ENCODE measurements around the gene AUTS2. TPM values are rescaled to one million over a fixed set of nuclear protein-coding genes. Genes with fewer than 3 reads are reported as not detected.

Gene AUTS2
- total RNA-seq, 5 donors from 2014 or later (not counting 1 experiment from before 2014, with no cell fraction given): 10.6 to 66.2 (median 37.6) TPM

- H3K27ac Mint-ChIP-seq: no peak overlapping the region
- WGBS (ENCODE audit: insufficient coverage): 57% methylated on average over 3 of the region's 8 CpGs
- CTCF ChIA-PET: no interaction called here
- H3K27me3 ChIP-seq (replicated peaks in 1 of 2; ENCODE audit: control insufficient read depth in 2 of 2, extremely low read depth in 1 of 2, insufficient read depth in 2 of 2, low read length in 1 of 2): no peaks in the 10 kb centered on the region
- no peaks in the 10 kb centered on the region for H3K27me3 Mint-ChIP-seq
- no peaks in the 10 kb centered on the region for H3K9me3 ChIP-seq
- peaks cover 0 to 8% (median 4%) of the 10 kb centered on the region in 3 donors for H3K9me3 Mint-ChIP-seq
- H3K36me3 ChIP-seq (ENCODE audit: control insufficient read depth in 2 of 2, extremely low read depth in 1 of 2, insufficient read depth in 1 of 2, low read length in 1 of 2): no peaks in the 10 kb centered on the region
- no peak overlapping the region for H3K27ac ChIP-seq (ENCODE audit: low read length)
- H3K4me3 ChIP-seq (ENCODE audit: control insufficient read depth in 1 of 2, extremely low read depth in 1 of 2, low read length in 1 of 2): no peak overlapping the region
- H3K4me1 ChIP-seq (ENCODE audit: control insufficient read depth in 1 of 2, extremely low read depth in 1 of 2, insufficient read depth in 2 of 2, low read length in 2 of 2): peaks cover 2 to 7% of the 10 kb centered on the region in 2 experiments
- H3K36me3 Mint-ChIP-seq: no peaks in the 10 kb centered on the region
- H3K4me3 Mint-ChIP-seq: no peak overlapping the region
- no peak for DNase-seq
- H3K4me1 Mint-ChIP-seq: peaks cover 9 to 17% (median 16%) of the 10 kb centered on the region in 3 donors
- POLR2A ChIA-PET: no interaction called here
- ATAC-seq (replicated peaks in 1 of 4): peak in 2 of 4 experiments; percentile 11 to 65
Observed at GRCh38 chr7:70354409-70355169, 756.3 kb downstream of the AUTS2 start.

GRCh38 chr7:70355198-70356020 lies 757.1 kb downstream of the AUTS2 start:
- H3K27me3 Mint-ChIP-seq: no peaks in the 10 kb centered on the region
- CTCF ChIA-PET: no interaction called here
- H3K27ac Mint-ChIP-seq: no peak overlapping the region
- H3K36me3 Mint-ChIP-seq: no peaks in the 10 kb centered on the region
- ATAC-seq (replicated peaks in 1 of 4): no peak
- H3K27me3 ChIP-seq (replicated peaks in 1 of 2; ENCODE audit: control insufficient read depth in 2 of 2, extremely low read depth in 1 of 2, insufficient read depth in 2 of 2, low read length in 1 of 2): no peaks in the 10 kb centered on the region
- H3K36me3 ChIP-seq (ENCODE audit: control insufficient read depth in 2 of 2, extremely low read depth in 1 of 2, insufficient read depth in 1 of 2, low read length in 1 of 2): no peaks in the 10 kb centered on the region
- no peak overlapping the region for H3K4me3 ChIP-seq (ENCODE audit: control insufficient read depth in 1 of 2, extremely low read depth in 1 of 2, low read length in 1 of 2)
- peaks cover 9 to 17% (median 16%) of the 10 kb centered on the region in 3 donors for H3K4me1 Mint-ChIP-seq
- no peak for DNase-seq
- peaks cover 2 to 7% of the 10 kb centered on the region in 2 experiments for H3K4me1 ChIP-seq (ENCODE audit: control insufficient read depth in 1 of 2, extremely low read depth in 1 of 2, insufficient read depth in 2 of 2, low read length in 2 of 2)
- no peaks in the 10 kb centered on the region for H3K9me3 ChIP-seq
- H3K4me3 Mint-ChIP-seq: no peak overlapping the region
- no peak overlapping the region for H3K27ac ChIP-seq (ENCODE audit: low read length)
- H3K9me3 Mint-ChIP-seq: peaks cover 0 to 8% (median 4%) of the 10 kb centered on the region in 3 donors
- 85% methylated on average over 5 of the region's 10 CpGs for WGBS (ENCODE audit: insufficient coverage)
- POLR2A ChIA-PET: no interaction called here

- WGBS (ENCODE audit: insufficient coverage): no CpG with 5 or more reads among the region's 1 CpG
- Histone ChIP-seq H3K36me3 (ENCODE audit: control insufficient read depth in 2 of 2, extremely low read depth in 1 of 2, insufficient read depth in 1 of 2, low read length in 1 of 2) (no peaks in the 10 kb centered on the region), H3K9me3 (no peaks in the 10 kb centered on the region), H3K4me1 (ENCODE audit: control insufficient read depth in 1 of 2, extremely low read depth in 1 of 2, insufficient read depth in 2 of 2, low read length in 2 of 2) (peaks cover 2 to 7% of the 10 kb centered on the region in 2 experiments), H3K27me3 (replicated peaks in 1 of 2; ENCODE audit: control insufficient read depth in 2 of 2, extremely low read depth in 1 of 2, insufficient read depth in 2 of 2, low read length in 1 of 2) (no peaks in the 10 kb centered on the region), H3K27ac (ENCODE audit: low read length) (no peak overlapping the region), H3K4me3 (ENCODE audit: control insufficient read depth in 1 of 2, extremely low read depth in 1 of 2, low read length in 1 of 2) (no peak overlapping the region)
- Mint-ChIP-seq H3K27me3 (no peaks in the 10 kb centered on the region), H3K9me3 (peaks cover 0 to 4% (median 0%) of the 10 kb centered on the region in 3 donors), H3K4me3 (no peak overlapping the region), H3K27ac (no peak overlapping the region), H3K36me3 (no peaks in the 10 kb centered on the region), H3K4me1 (peaks cover 9 to 18% (median 16%) of the 10 kb centered on the region in 3 donors)
- DNase-seq (no peak), ATAC-seq (replicated peaks in 1 of 4) (no peak)
- ChIA-PET CTCF (no interaction called here), POLR2A (no interaction called here)
Observed at GRCh38 chr7:70356085-70356786, 758.0 kb downstream of the AUTS2 start.

GRCh38 chr7:70356787-70357328 lies 758.6 kb downstream of the AUTS2 start:
- no peaks in the 10 kb centered on the region for H3K36me3 Mint-ChIP-seq
- 89% methylated on average over 3 of the region's 5 CpGs for WGBS (ENCODE audit: insufficient coverage)
- ATAC-seq (replicated peaks in 1 of 4): no peak
- H3K36me3 ChIP-seq (ENCODE audit: control insufficient read depth in 2 of 2, extremely low read depth in 1 of 2, insufficient read depth in 1 of 2, low read length in 1 of 2): no peaks in the 10 kb centered on the region
- peaks cover 0 to 4% (median 0%) of the 10 kb centered on the region in 3 donors for H3K9me3 Mint-ChIP-seq
- no peak overlapping the region for H3K4me3 Mint-ChIP-seq
- H3K27me3 Mint-ChIP-seq: no peaks in the 10 kb centered on the region
- peaks cover 13 to 24% (median 20%) of the 10 kb centered on the region in 3 donors for H3K4me1 Mint-ChIP-seq
- DNase-seq: no peak
- H3K4me1 ChIP-seq (ENCODE audit: control insufficient read depth in 1 of 2, extremely low read depth in 1 of 2, insufficient read depth in 2 of 2, low read length in 2 of 2): peaks cover 3 to 7% of the 10 kb centered on the region in 2 experiments
- ChIA-PET POLR2A (no interaction called here), CTCF (no interaction called here)
- H3K9me3 ChIP-seq: no peaks in the 10 kb centered on the region
- no peak overlapping the region for H3K27ac ChIP-seq (ENCODE audit: low read length)
- no peaks in the 10 kb centered on the region for H3K27me3 ChIP-seq (replicated peaks in 1 of 2; ENCODE audit: control insufficient read depth in 2 of 2, extremely low read depth in 1 of 2, insufficient read depth in 2 of 2, low read length in 1 of 2)
- H3K4me3 ChIP-seq (ENCODE audit: control insufficient read depth in 1 of 2, extremely low read depth in 1 of 2, low read length in 1 of 2): no peak overlapping the region
- H3K27ac Mint-ChIP-seq: no peak overlapping the region

GRCh38 chr7:70360557-70360956 lies 762.3 kb downstream of the AUTS2 start:
- peaks cover 0 to 4% (median 0%) of the 10 kb centered on the region in 3 donors for H3K9me3 Mint-ChIP-seq
- H3K27ac Mint-ChIP-seq: no peak overlapping the region
- no peaks in the 10 kb centered on the region for H3K9me3 ChIP-seq
- no peak overlapping the region for H3K4me3 ChIP-seq (ENCODE audit: control insufficient read depth in 1 of 2, extremely low read depth in 1 of 2, low read length in 1 of 2)
- DNase-seq (no peak), ATAC-seq (replicated peaks in 1 of 4) (no peak)
- H3K27me3 ChIP-seq (replicated peaks in 1 of 2; ENCODE audit: control insufficient read depth in 2 of 2, extremely low read depth in 1 of 2, insufficient read depth in 2 of 2, low read length in 1 of 2): no peaks in the 10 kb centered on the region
- H3K36me3 Mint-ChIP-seq: no peaks in the 10 kb centered on the region
- H3K4me1 ChIP-seq (ENCODE audit: control insufficient read depth in 1 of 2, extremely low read depth in 1 of 2, insufficient read depth in 2 of 2, low read length in 2 of 2): peaks cover 0 to 11% of the 10 kb centered on the region in 2 experiments
- CTCF ChIA-PET: no interaction called here
- H3K27me3 Mint-ChIP-seq: no peaks in the 10 kb centered on the region
- no peak overlapping the region for H3K4me3 Mint-ChIP-seq
- POLR2A ChIA-PET: no interaction called here
- H3K27ac ChIP-seq (ENCODE audit: low read length): no peak overlapping the region
- no peaks in the 10 kb centered on the region for H3K36me3 ChIP-seq (ENCODE audit: control insufficient read depth in 2 of 2, extremely low read depth in 1 of 2, insufficient read depth in 1 of 2, low read length in 1 of 2)
- peaks cover 11 to 18% (median 13%) of the 10 kb centered on the region in 3 donors for H3K4me1 Mint-ChIP-seq
- 100% methylated on average over 3 of the region's 4 CpGs for WGBS (ENCODE audit: insufficient coverage)

- CTCF ChIA-PET: no interaction called here
- H3K4me3 ChIP-seq (ENCODE audit: control insufficient read depth in 1 of 2, extremely low read depth in 1 of 2, low read length in 1 of 2): no peak overlapping the region
- peak overlapping the region in 1 of 3 donors; percentile 36 for H3K4me3 Mint-ChIP-seq
- DNase-seq (no peak), ATAC-seq (replicated peaks in 1 of 4) (peak in 3 of 4 experiments; percentile 31 to 53 (median 36))
- POLR2A ChIA-PET: no interaction called here
- H3K27ac ChIP-seq (ENCODE audit: low read length): no peak overlapping the region
- H3K36me3 ChIP-seq (ENCODE audit: control insufficient read depth in 2 of 2, extremely low read depth in 1 of 2, insufficient read depth in 1 of 2, low read length in 1 of 2): no peaks in the 10 kb centered on the region
- peaks cover 0 to 4% of the 10 kb centered on the region in 2 donors for H3K27me3 Mint-ChIP-seq
- no peak overlapping the region for H3K27ac Mint-ChIP-seq
- H3K4me1 ChIP-seq (ENCODE audit: control insufficient read depth in 1 of 2, extremely low read depth in 1 of 2, insufficient read depth in 2 of 2, low read length in 2 of 2): peaks cover 0 to 11% of the 10 kb centered on the region in 2 experiments
- H3K9me3 ChIP-seq: no peaks in the 10 kb centered on the region
- peaks cover 11 to 17% (median 13%) of the 10 kb centered on the region in 3 donors for H3K4me1 Mint-ChIP-seq
- no peaks in the 10 kb centered on the region for H3K36me3 Mint-ChIP-seq
- no CpG with 5 or more reads among the region's 1 CpG for WGBS (ENCODE audit: insufficient coverage)
- no peaks in the 10 kb centered on the region for H3K27me3 ChIP-seq (replicated peaks in 1 of 2; ENCODE audit: control insufficient read depth in 2 of 2, extremely low read depth in 1 of 2, insufficient read depth in 2 of 2, low read length in 1 of 2)
- H3K9me3 Mint-ChIP-seq: peaks cover 0 to 10% (median 0%) of the 10 kb centered on the region in 3 donors
Observed at GRCh38 chr7:70361821-70362220, 763.5 kb downstream of the AUTS2 start.

Measured in T-cell (primary cell).